Mammary epithelial cell (primary cell): ENCODE data around the gene PEX19.

Experiments used
- CTCF ChIP-seq, 2 donors: IDR thresholded peaks in 1 of 2; conservative IDR thresholded peaks in 1 of 2; 2 replicates each; pipeline ENCODE4 v1.5.1; 2011 to 2012; ENCODE audit warnings: inconsistent platforms in 2 of 2, low read length in 2 of 2, mild to moderate bottlenecking in 2 of 2, control low read depth in 1 of 2, low read depth in 1 of 2; ENCODE audit not compliant: insufficient read depth in 1 of 2; ENCODE audit errors: extremely low read depth in 1 of 2
- EZH2 ChIP-seq: IDR thresholded peaks from 2 replicates; pipeline ENCODE4 v1.6.1; 2012; ENCODE audit warnings: low read length, inconsistent platforms, borderline replicate concordance

- no peak for TF ChIP-seq CTCF (conservative IDR thresholded peaks at IDR 0.05 in 1 of 2, IDR thresholded peaks at IDR 0.05 in 1 of 2; ENCODE audit: extremely low read depth in 1 of 2, insufficient read depth in 1 of 2, low read depth in 1 of 2, low read length in 2 of 2)
- TF ChIP-seq EZH2 = no peak
Observed at GRCh38 chr1:160284220-160284781, 632 bp downstream of the PEX19 start.
